CD4-positive, alpha-beta T cell (primary cell): ENCODE data around the gene DYSF. TPM values are rescaled to one million over a fixed set of nuclear protein-coding genes. Genes with fewer than 3 reads are reported as not detected.

Source experiments
- ATAC-seq: fragments of 200-7000 bp; cut with Tn5 transposase; one replicate; pipeline ENCODE4 v1.10.0; 2022; ENCODE audit warnings: mild to moderate bottlenecking; ENCODE audit not compliant: poor library complexity
- CTCF ChIA-PET: fragments of 350-600 bp; sonication (Branson Sonifier 250); formaldehyde crosslinking; loops from one replicate; lab custom pipeline; 2021; ENCODE audit warnings: antibody characterized with exemption, inconsistent platforms; lab: Charles Lee
- POLR2A ChIA-PET: fragments of 350-600 bp; sonication (Branson Sonifier 250); formaldehyde crosslinking; loops from one replicate; lab custom pipeline; 2021; ENCODE audit warnings: antibody characterized with exemption, inconsistent platforms; lab: Charles Lee
- DNase-seq, 14 experiments: peaks; one replicate each; pipeline ENCODE4 v3.0.0-alpha.2; 2013 to 2020; ENCODE audit warnings: mixed read lengths in 2 of 14
- H3K27ac ChIP-seq, 2 donors: one replicate each; pipeline versions ENCODE4 v1.5.1 to v1.7.0; 2013; ENCODE audit warnings: low read length in 2 of 2, low read depth in 1 of 2, mild to moderate bottlenecking in 1 of 2
- H3K27me3 ChIP-seq, 2 experiments: 1 replicate in 1 of 2; 2 replicates in 1 of 2; pipeline versions ENCODE4 v1.6.1 to v1.7.0; 2013; ENCODE audit warnings: low read length in 2 of 2, control low read depth in 1 of 2, mild to moderate bottlenecking in 1 of 2, moderate library complexity in 1 of 2; ENCODE audit not compliant: insufficient read depth in 2 of 2, control insufficient read depth in 1 of 2
- H3K36me3 ChIP-seq: one replicate; pipeline ENCODE4 v1.6.1; 2013; ENCODE audit warnings: low read length, control low read depth; ENCODE audit not compliant: insufficient read depth
- H3K4me1 ChIP-seq: one replicate; pipeline ENCODE4 v1.6.1; 2013; ENCODE audit warnings: low read length, control low read depth; ENCODE audit not compliant: insufficient read depth
- H3K4me3 ChIP-seq: one replicate; pipeline ENCODE4 v1.5.1; 2013; ENCODE audit warnings: mild to moderate bottlenecking, low read length, moderate library complexity
- H3K9me3 ChIP-seq, 2 experiments: 1 replicate in 1 of 2; 2 replicates in 1 of 2; pipeline versions ENCODE4 v1.6.1 to v1.7.0; 2013; ENCODE audit warnings: low read length in 2 of 2, mild to moderate bottlenecking in 2 of 2, control low read depth in 1 of 2, moderate library complexity in 1 of 2; ENCODE audit not compliant: control insufficient read depth in 1 of 2, insufficient read depth in 1 of 2
- H3K27ac Mint-ChIP-seq: one replicate; pipeline ENCODE4 v1.8.0; 2020; ENCODE audit warnings: mixed read lengths
- H3K27me3 Mint-ChIP-seq: one replicate; pipeline ENCODE4 v1.8.0; 2021; ENCODE audit warnings: mixed read lengths
- H3K36me3 Mint-ChIP-seq: one replicate; pipeline ENCODE4 v1.8.0; 2021; ENCODE audit warnings: low read depth, mixed read lengths
- H3K4me1 Mint-ChIP-seq: one replicate; pipeline ENCODE4 v1.8.0; 2021; ENCODE audit warnings: low read depth, mixed read lengths
- H3K4me3 Mint-ChIP-seq: one replicate; pipeline ENCODE4 v1.8.0; 2020; ENCODE audit warnings: mild to moderate bottlenecking, mixed read lengths
- H3K9me3 Mint-ChIP-seq: one replicate; pipeline ENCODE4 v1.8.0; 2020; ENCODE audit warnings: mixed read lengths
- intact Hi-C, 2 experiments: fragments of 100-400 bp; cut with DNase I in 1 of 2; cut with micrococcal nuclease in 1 of 2; formaldehyde crosslinking; loops; one replicate each; pipeline versions ENCODE4 v1.15.1 to v1.9.0; 2023 to 2025; cut with DNase I, micrococcal nuclease
- total RNA-seq, 174 experiments: library from RNA in 2 of 174; stranded (reverse) in 2 of 174; gene quantifications; one replicate each; pipeline ENCODE4 v1.2.3 and lab custom pipeline; 2021 to 2026
- TF ChIP-seq, protein P1 (sequence below): fragments of 200-600 bp; IDR thresholded peaks from one replicate; pipeline ENCODE4 v1.8.0; 2022; ENCODE audit warnings: antibody characterized with exemption, mild to moderate bottlenecking

DYSF gene
- total RNA-seq, 2 experiments from 2014 or later, result 0.27 to 0.31 TPM

DNA sequence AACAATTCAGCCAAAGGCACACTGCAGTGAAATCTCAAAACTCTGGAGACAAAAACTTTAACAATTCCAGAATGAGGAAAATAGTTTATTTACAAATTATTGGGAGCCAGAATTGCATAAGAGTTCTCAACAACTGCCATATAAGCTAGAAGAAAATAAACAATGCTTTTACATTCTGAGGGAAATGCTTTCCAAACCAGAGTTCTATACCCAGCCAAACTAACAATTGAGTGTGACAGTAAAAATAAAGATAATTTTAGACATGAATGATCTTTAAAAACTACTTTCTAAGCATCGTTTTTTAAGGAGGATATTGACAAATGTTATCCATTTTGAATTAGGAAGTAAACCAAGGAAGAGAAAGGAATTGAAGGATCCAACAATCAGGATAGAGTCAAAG, 271.4 kb downstream of the DYSF start:
- Mint-ChIP-seq H3K9me3 (no peaks in the 10 kb centered on the region), H3K27ac (no peak overlapping the region), H3K4me3 (no peak overlapping the region), H3K36me3 (no peaks in the 10 kb centered on the region), H3K27me3 (peaks cover 5% of the 10 kb centered on the region), H3K4me1 (no peaks in the 10 kb centered on the region)
- Histone ChIP-seq H3K4me1 (no peaks in the 10 kb centered on the region), H3K27me3 (no peaks in the 10 kb centered on the region), H3K4me3 (no peak overlapping the region), H3K36me3 (no peaks in the 10 kb centered on the region), H3K9me3 (peaks cover 0 to 6% of the 10 kb centered on the region in 2 experiments), H3K27ac (no peak overlapping the region)
- ATAC-seq (no peak), DNase-seq (no peak)
- ChIA-PET CTCF (no interaction called here), POLR2A (no interaction called here)
- TF ChIP-seq, protein P1, sequence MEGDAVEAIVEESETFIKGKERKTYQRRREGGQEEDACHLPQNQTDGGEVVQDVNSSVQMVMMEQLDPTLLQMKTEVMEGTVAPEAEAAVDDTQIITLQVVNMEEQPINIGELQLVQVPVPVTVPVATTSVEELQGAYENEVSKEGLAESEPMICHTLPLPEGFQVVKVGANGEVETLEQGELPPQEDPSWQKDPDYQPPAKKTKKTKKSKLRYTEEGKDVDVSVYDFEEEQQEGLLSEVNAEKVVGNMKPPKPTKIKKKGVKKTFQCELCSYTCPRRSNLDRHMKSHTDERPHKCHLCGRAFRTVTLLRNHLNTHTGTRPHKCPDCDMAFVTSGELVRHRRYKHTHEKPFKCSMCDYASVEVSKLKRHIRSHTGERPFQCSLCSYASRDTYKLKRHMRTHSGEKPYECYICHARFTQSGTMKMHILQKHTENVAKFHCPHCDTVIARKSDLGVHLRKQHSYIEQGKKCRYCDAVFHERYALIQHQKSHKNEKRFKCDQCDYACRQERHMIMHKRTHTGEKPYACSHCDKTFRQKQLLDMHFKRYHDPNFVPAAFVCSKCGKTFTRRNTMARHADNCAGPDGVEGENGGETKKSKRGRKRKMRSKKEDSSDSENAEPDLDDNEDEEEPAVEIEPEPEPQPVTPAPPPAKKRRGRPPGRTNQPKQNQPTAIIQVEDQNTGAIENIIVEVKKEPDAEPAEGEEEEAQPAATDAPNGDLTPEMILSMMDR, result no peak
- intact Hi-C loops, result no loop called here

DNA sequence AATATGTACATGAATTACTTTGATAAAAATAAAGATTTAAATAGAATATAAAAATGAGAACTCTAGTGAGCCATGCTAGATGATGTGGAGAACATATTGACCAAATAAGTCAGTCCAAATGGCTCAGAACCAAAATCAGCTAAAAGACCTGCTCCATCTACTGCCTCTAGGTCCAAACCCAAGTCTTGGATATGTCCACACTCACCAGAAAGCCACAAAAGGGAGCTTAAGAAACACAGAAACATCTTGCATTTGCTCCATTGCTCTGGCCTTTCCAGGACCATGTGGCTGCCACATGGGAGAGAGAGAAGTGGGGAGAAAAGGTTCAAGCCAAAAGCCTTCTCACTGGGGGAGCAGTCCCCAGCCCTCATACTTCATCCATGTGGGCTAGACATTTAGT, 272.5 kb downstream of the DYSF start:
- H3K4me3 ChIP-seq, result no peak overlapping the region
- peaks cover 5 to 6% of the 10 kb centered on the region in 2 experiments for H3K9me3 ChIP-seq
- H3K4me1 ChIP-seq, result no peaks in the 10 kb centered on the region
- Mint-ChIP-seq H3K27ac (no peak overlapping the region), H3K4me1 (no peaks in the 10 kb centered on the region), H3K36me3 (no peaks in the 10 kb centered on the region), H3K4me3 (no peak overlapping the region), H3K27me3 (no peaks in the 10 kb centered on the region), H3K9me3 (no peaks in the 10 kb centered on the region)
- ATAC-seq (no peak), DNase-seq (no peak)
- CTCF ChIA-PET, result no interaction called here
- no peaks in the 10 kb centered on the region for H3K27me3 ChIP-seq
- POLR2A ChIA-PET, result no interaction called here
- H3K27ac ChIP-seq, result no peak overlapping the region
- TF ChIP-seq, protein P1, result no peak
- H3K36me3 ChIP-seq, result no peaks in the 10 kb centered on the region
- intact Hi-C loops, result no loop called here

DNA sequence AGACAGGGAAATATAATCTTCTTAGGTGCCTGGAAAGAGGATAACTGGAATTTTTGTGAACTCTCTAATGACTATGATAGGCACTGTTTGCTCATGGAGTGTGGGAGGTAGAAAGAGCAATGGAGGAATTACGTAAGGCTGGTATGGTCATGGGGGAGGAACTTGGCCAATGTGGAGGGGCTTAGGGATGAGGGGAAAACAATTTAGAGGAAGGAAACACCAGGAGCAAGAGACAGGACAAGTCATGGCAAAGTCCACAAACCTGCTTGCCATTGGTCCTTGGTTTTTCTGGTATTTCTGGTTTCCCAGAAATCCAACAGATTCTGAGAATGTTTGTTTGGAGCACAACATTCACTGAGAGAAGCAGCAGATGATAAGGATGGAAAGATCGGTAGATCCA, 274.2 kb downstream of the DYSF start:
- intact Hi-C loops, result no loop called here

More for the DNA sequence above, 274.2 kb downstream of the DYSF start:
- Mint-ChIP-seq H3K4me3 (no peak overlapping the region), H3K4me1 (no peaks in the 10 kb centered on the region), H3K27ac (no peak overlapping the region), H3K36me3 (no peaks in the 10 kb centered on the region), H3K9me3 (no peaks in the 10 kb centered on the region), H3K27me3 (peaks cover 2% of the 10 kb centered on the region)
- Histone ChIP-seq H3K27me3 (no peaks in the 10 kb centered on the region), H3K4me1 (no peaks in the 10 kb centered on the region), H3K4me3 (no peak overlapping the region), H3K36me3 (no peaks in the 10 kb centered on the region), H3K9me3 (peaks cover 6 to 11% of the 10 kb centered on the region in 2 experiments), H3K27ac (no peak overlapping the region)
- TF ChIP-seq, protein P1, result no peak
- ChIA-PET POLR2A (no interaction called here), CTCF (no interaction called here)
- no peak for DNase-seq
- ATAC-seq, result no peak
